BJ (cell line): ENCODE measurements around the gene GLRA1. TPM values are rescaled to one million over a fixed set of nuclear protein-coding genes. Genes with fewer than 3 reads are reported as not detected.
A peak's percentile ranks its signal among the peaks of the same experiment; 100 is the strongest.

Source experiments
- CTCF ChIA-PET: fragments of 350-600 bp; formaldehyde crosslinking; extraction: SDS; loops from one replicate; lab custom pipeline; 2021; ENCODE audit warnings: antibody characterized with exemption, inconsistent platforms; lab: Yijun Ruan, JAX
- POLR2A ChIA-PET: fragments of 300-600 bp; sonication (Branson Sonifier 250); formaldehyde crosslinking; extraction: SDS; loops from one replicate; lab custom pipeline; 2021; ENCODE audit warnings: antibody characterized with exemption; lab: Charles Lee
- DNase-seq: peaks from one replicate; pipeline ENCODE4 v3.0.0-alpha.2; 2011; ENCODE audit warnings: low read depth
- H3K27me3 ChIP-seq: 2 replicates; pipeline ENCODE4 v1.6.0; 2011; ENCODE audit warnings: low read length; ENCODE audit not compliant: control insufficient read depth, insufficient read depth
- H3K36me3 ChIP-seq: 2 replicates; pipeline ENCODE4 v1.5.1; 2011; ENCODE audit warnings: low read length; ENCODE audit not compliant: control insufficient read depth, insufficient read depth
- H3K4me3 ChIP-seq: 2 replicates; pipeline ENCODE4 v1.5.1; 2011; ENCODE audit warnings: low read depth, mild to moderate bottlenecking, control low read depth, low read length
- CTCF ChIP-seq: IDR thresholded peaks from 2 replicates; pipeline ENCODE4 v1.5.1; 2011; ENCODE audit warnings: low read depth, mild to moderate bottlenecking, control low read depth, inconsistent platforms, low read length, moderate library complexity; ENCODE audit not compliant: insufficient read depth
- polyA plus RNA-seq: library from polyadenylated mRNA; depleted of rRNA; stranded (reverse); fragments of >200 nt; gene quantifications from 2 replicates; pipeline ENCODE4 v1.2.3, GENCODE V29; 2011

GLRA1 gene
- polyA plus RNA-seq, 1 experiment, result not detected

- H3K4me3 ChIP-seq, result no peak overlapping the region
- TF ChIP-seq CTCF, result no peak
- DNase-seq, result peak; percentile 9
- ChIA-PET CTCF (no interaction called here), POLR2A (no interaction called here)
- no peaks in the 10 kb centered on the region for H3K27me3 ChIP-seq
- no peaks in the 10 kb centered on the region for H3K36me3 ChIP-seq
Observed at GRCh38 chr5:151870820-151871219, 53.8 kb downstream of the GLRA1 start.

GRCh38 chr5:151870271-151870670, 54.4 kb downstream of the GLRA1 start:
- ChIA-PET CTCF (no interaction called here), POLR2A (no interaction called here)
- no peak for DNase-seq
- TF ChIP-seq CTCF, result no peak
- no peaks in the 10 kb centered on the region for H3K36me3 ChIP-seq
- H3K4me3 ChIP-seq, result no peak overlapping the region
- H3K27me3 ChIP-seq, result no peaks in the 10 kb centered on the region

- no peak for DNase-seq
- ChIA-PET CTCF (no interaction called here), POLR2A (no interaction called here)
- Histone ChIP-seq H3K4me3 (no peak overlapping the region), H3K27me3 (no peaks in the 10 kb centered on the region), H3K36me3 (no peaks in the 10 kb centered on the region)
- TF ChIP-seq CTCF, result no peak
Observed at GRCh38 chr5:151869843-151870242, 54.8 kb downstream of the GLRA1 start.

- no peak for DNase-seq
- POLR2A ChIA-PET, result no interaction called here
- TF ChIP-seq CTCF, result no peak
- Histone ChIP-seq H3K4me3 (no peak overlapping the region), H3K36me3 (no peaks in the 10 kb centered on the region), H3K27me3 (no peaks in the 10 kb centered on the region)
- CTCF ChIA-PET, result interaction anchor here (1.4 kb wide), 1 partner anchor 274 kb away, joined by 3 read pairs; no protein-coding TSS in a partner anchor
Observed at GRCh38 chr5:151868451-151868850, 56.2 kb downstream of the GLRA1 start.

GRCh38 chr5:151864061-151864748, 60.4 kb downstream of the GLRA1 start:
- no peaks in the 10 kb centered on the region for H3K36me3 ChIP-seq
- no peaks in the 10 kb centered on the region for H3K27me3 ChIP-seq
- DNase-seq, result no peak
- H3K4me3 ChIP-seq, result no peak overlapping the region
- CTCF ChIA-PET, result no interaction called here
- no peak for TF ChIP-seq CTCF
- POLR2A ChIA-PET, result no interaction called here
